Measurements from ENCODE around the gene ATAD5. TPM values are rescaled to one million over a fixed set of nuclear protein-coding genes. Genes with fewer than 3 reads are reported as not detected.

The ATAD5 gene
- total and polyA plus RNA-seq, 12 donors: 0.14 to 1.4 (median 0.44) TPM

DNA sequence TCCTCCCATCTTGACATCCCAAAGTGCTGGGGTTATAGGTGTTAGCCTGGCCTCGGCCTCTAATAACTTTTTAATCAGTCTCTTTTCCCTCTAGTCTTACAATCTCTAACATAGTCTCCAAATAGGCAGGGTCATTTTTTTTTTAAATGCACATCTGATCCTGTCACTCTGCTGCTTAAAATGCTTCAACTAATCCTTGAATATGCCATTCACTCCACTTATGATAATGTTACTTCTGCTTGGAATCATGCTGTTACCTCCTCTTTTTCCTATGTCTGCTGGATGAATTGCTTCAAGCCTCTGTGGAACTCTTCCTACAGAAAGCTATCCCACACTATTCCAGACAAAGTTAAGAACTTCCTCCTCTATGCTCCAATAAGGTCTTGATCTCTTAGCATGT lies 30.1 kb upstream of the ATAD5 start:
- WGBS, 2 donors: 93 to 96% methylated on average over 1 of the region's 1 CpG
- H3K4me1 ChIP-seq: peaks cover 0 to 6% (median 0%) of the 10 kb centered on the region in 9 donors
- no peaks in the 10 kb centered on the region for H3K9me3 ChIP-seq
- H3K27ac ChIP-seq: no peak overlapping the region
- no peak overlapping the region for H3K4me3 ChIP-seq
- intact Hi-C loops (cut with DNase I): no loop called here
- ATAC-seq (no peak), DNase-seq (no peak)
- H3K36me3 ChIP-seq: peaks cover 0 to 86% (median 36%) of the 10 kb centered on the region in 9 donors
- no peaks in the 10 kb centered on the region for H3K27me3 ChIP-seq
- TF ChIP-seq, protein P1, sequence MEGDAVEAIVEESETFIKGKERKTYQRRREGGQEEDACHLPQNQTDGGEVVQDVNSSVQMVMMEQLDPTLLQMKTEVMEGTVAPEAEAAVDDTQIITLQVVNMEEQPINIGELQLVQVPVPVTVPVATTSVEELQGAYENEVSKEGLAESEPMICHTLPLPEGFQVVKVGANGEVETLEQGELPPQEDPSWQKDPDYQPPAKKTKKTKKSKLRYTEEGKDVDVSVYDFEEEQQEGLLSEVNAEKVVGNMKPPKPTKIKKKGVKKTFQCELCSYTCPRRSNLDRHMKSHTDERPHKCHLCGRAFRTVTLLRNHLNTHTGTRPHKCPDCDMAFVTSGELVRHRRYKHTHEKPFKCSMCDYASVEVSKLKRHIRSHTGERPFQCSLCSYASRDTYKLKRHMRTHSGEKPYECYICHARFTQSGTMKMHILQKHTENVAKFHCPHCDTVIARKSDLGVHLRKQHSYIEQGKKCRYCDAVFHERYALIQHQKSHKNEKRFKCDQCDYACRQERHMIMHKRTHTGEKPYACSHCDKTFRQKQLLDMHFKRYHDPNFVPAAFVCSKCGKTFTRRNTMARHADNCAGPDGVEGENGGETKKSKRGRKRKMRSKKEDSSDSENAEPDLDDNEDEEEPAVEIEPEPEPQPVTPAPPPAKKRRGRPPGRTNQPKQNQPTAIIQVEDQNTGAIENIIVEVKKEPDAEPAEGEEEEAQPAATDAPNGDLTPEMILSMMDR (IDR thresholded peaks at IDR 0.05): no peak

DNA sequence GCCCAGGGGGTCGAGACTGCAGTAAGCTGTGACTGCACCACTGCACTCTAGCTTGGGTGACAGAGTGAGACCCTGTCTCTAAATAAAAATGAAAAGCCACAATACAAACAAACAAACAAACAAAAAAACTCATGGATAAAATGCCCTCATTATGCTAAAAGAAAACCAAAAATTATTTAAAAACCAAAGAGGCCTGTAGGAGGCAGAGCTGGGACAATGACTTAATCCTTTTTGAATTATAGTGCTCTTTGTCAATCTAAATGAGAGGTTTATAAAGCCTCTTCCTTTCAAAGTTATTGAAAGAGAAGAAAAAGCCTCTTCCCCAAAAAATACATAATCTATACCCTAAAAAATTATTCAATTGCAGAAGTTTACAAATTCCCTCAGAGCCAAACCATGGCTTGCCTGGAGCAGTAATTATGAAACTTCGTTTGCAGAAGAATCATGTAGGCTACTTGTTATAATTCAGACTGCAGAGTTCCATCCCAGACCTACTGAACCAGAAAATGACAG lies 25.8 kb upstream of the ATAD5 start:
- Histone ChIP-seq H3K36me3 (peaks cover 0 to 55% (median 27%) of the 10 kb centered on the region in 9 donors), H3K27me3 (no peaks in the 10 kb centered on the region), H3K27ac (peak overlapping the region in 1 of 10 donors; percentile 45), H3K4me1 (peaks cover 0 to 49% (median 7%) of the 10 kb centered on the region in 9 donors), H3K4me3 (no peak overlapping the region), H3K9me3 (no peaks in the 10 kb centered on the region)
- ATAC-seq: no peak
- intact Hi-C loops (cut with DNase I): no loop called here
- 83 to 88% methylated on average over 2 of the region's 2 CpGs for WGBS, 2 donors
- TF ChIP-seq, protein P1 (IDR thresholded peaks at IDR 0.05): peak in 1 of 9 donors; percentile 32
- DNase-seq: no peak

DNA sequence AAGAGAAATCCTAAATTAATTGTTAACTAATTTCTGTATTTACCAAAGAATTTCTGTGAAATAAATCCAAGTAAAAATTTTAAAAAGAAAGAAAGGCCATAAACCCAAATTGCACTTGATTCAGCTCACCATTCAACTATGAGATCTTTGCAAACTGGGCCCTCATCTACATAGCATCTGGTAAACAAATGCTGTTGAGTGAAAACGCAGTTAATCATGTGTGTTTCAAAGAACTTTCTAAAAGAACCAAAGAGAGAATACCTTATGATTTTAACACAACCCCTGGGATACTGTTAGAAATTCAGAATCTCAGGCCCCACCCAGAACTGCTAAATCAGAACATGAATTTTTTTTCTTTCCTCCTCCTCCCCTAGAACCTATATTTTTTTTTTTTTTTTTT lies 23.9 kb upstream of the ATAD5 start:
- no peaks in the 10 kb centered on the region for H3K9me3 ChIP-seq
- TF ChIP-seq, protein P1 (IDR thresholded peaks at IDR 0.05): no peak
- intact Hi-C loops (cut with DNase I): no loop called here
- peak overlapping the region in 1 of 10 donors; percentile 91 for H3K27ac ChIP-seq
- ATAC-seq (no peak), DNase-seq (no peak)
- H3K36me3 ChIP-seq: peaks cover 0 to 36% (median 17%) of the 10 kb centered on the region in 9 donors
- 80 to 87% methylated on average over 1 of the region's 1 CpG for WGBS, 2 donors
- H3K4me1 ChIP-seq: peaks cover 0 to 58% (median 14%) of the 10 kb centered on the region in 9 donors
- H3K4me3 ChIP-seq: no peak overlapping the region
- no peaks in the 10 kb centered on the region for H3K27me3 ChIP-seq

DNA sequence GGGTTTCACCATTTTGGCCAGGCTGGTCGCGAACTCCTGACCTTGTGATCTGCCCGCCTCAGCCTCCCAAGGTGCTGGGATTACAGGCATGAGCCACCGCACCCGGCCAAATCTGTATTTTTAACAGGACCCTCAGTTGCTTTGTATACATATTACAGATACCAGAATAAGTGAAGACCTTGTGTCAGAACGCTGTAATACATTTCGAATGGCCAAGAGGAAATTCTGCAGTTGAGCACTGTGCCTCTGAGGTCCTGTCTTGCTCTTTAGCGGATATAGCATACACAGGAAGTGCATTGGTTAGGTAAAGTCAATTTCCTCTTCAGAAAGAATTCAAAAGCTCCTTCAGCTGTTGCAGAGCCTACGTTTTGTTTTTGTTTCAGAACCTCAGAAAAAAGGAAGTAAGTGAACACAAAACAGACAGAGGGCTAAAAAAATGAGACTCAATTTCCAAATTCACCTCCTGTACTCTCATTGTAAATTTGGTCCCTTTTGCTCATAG lies 22.9 kb upstream of the ATAD5 start:
- ATAC-seq: peak in 5 of 8 donors; percentile 52 to 71 (median 62)

More for the DNA sequence above, 22.9 kb upstream of the ATAD5 start:
- Histone ChIP-seq H3K27me3 (no peaks in the 10 kb centered on the region), H3K27ac (peak overlapping the region in 7 of 10 donors; percentile 10 to 91 (median 42)), H3K9me3 (no peaks in the 10 kb centered on the region), H3K4me3 (peak overlapping the region in 2 of 10 donors; percentile 16 to 33), H3K36me3 (peaks cover 0 to 27% (median 9%) of the 10 kb centered on the region in 9 donors), H3K4me1 (peaks cover 0 to 68% (median 15%) of the 10 kb centered on the region in 9 donors)
- DNase-seq: no peak
- TF ChIP-seq, protein P1 (IDR thresholded peaks at IDR 0.05): no peak
- intact Hi-C loops (cut with DNase I): no loop called here
- 67 to 75% methylated on average over 9 of the region's 9 CpGs for WGBS, 2 donors

Measured in heart right ventricle (tissue), 16 donors.